HEK293T (cell line): Measurements from ENCODE around the gene PRTFDC1.

Experiments
- ARNT ChIP-seq: fragments of 450-650 bp; IDR thresholded peaks from 2 replicates; pipeline ENCODE4 v1.6.1; 2017; ENCODE audit warnings: mild to moderate bottlenecking
- BHLHE40 ChIP-seq: fragments of 450-650 bp; IDR thresholded peaks from 2 replicates; pipeline ENCODE4 v1.6.1; 2016; ENCODE audit warnings: mild to moderate bottlenecking, moderate library complexity, borderline replicate concordance
- FOXM1 ChIP-seq: fragments of 450-650 bp; IDR thresholded peaks from 2 replicates; pipeline ENCODE4 v1.6.1; 2017; ENCODE audit warnings: mild to moderate bottlenecking, borderline replicate concordance
- L3MBTL2 ChIP-seq: fragments of 450-650 bp; conservative IDR thresholded peaks from 2 replicates; pipeline ENCODE4 v1.6.1; 2016; ENCODE audit warnings: mild to moderate bottlenecking
- LEF1 ChIP-seq: fragments of 450-650 bp; IDR thresholded peaks from 2 replicates; pipeline ENCODE4 v1.6.1; 2017; ENCODE audit warnings: mild to moderate bottlenecking, borderline replicate concordance
- NFRKB ChIP-seq: fragments of 450-650 bp; IDR thresholded peaks from 2 replicates; pipeline ENCODE4 v1.6.1; 2016; ENCODE audit warnings: mild to moderate bottlenecking, moderate library complexity
- SP1 ChIP-seq: fragments of 450-650 bp; IDR thresholded peaks from 2 replicates; pipeline ENCODE4 v1.6.1; 2017
- SUZ12 ChIP-seq: fragments of 450-650 bp; IDR thresholded peaks from 2 replicates; pipeline ENCODE4 v1.6.1; 2016; ENCODE audit warnings: mild to moderate bottlenecking
- ZNF384 ChIP-seq: fragments of 450-650 bp; IDR thresholded peaks from 2 replicates; pipeline ENCODE4 v1.6.1; 2016

DNA sequence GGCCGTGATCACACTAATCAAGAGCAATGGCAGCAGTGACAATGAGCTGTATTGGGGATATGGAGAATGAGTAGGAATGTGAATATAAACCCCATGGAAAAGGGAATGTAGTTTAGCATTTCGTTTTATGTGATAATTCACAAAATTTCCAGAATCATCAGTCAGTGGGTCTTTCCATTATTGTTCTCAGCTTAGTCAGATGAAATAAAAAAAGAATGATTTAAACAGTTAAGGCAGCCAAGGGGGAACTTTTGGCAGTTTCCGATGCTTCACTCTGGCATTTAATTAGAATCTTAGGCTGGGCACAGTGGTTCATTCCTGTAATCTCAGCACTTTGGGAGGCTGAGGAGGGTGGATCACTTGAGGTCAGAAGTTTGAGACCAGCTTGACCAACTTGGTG lies 86.6 kb downstream of the PRTFDC1 start:
- no peak for TF ChIP-seq ZNF384
- TF ChIP-seq L3MBTL2, result no peak
- no peak for TF ChIP-seq BHLHE40
- TF ChIP-seq SP1, result no peak
- no peak for TF ChIP-seq LEF1
- no peak for TF ChIP-seq FOXM1
- TF ChIP-seq NFRKB, result no peak
- TF ChIP-seq ARNT, result no peak
- TF ChIP-seq SUZ12, result no peak
